Measurements from ENCODE around the gene TNRC6A.
"Not testable (repeated sequence)": the region's sequence is repeated elsewhere in the genome, so short reads cannot be mapped to it uniquely, and the experiment has no call there.

The TNRC6A gene

DNA sequence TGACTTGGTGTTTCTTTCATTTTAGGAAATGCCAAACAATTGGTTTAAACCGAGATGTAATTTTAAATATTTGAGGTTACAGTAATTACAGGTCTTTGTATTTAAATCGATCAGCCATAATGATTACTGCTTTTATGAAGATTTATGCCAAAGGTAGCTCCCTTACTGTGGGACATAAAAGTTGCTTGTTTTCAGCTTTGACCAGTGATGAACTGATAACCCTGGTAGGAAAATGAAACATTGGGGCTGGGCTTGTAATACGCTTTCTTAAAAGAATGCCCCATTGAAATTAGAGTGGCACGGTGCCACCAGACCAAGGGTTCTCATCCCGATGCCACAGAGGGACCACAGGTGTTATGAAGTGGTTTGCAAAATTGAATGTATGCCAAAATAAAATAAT is 7.3 kb downstream of the TNRC6A start:
- Histone ChIP-seq H3K4me1 (ENCODE audit: control insufficient read depth, low read depth, low read length) (no peaks in the 10 kb centered on the region), H2BK15ac (replicated peaks; ENCODE audit: low read depth) (no peak overlapping the region), H2AK5ac (ENCODE audit: low read length) (no peak overlapping the region), H3K23ac (ENCODE audit: low read length) (no peak overlapping the region), H4K8ac (ENCODE audit: low read depth, low read length) (no peak overlapping the region), H3K18ac (ENCODE audit: low read length) (no peak overlapping the region), H3K9ac (ENCODE audit: low read length) (no peak overlapping the region), H3K4me2 (ENCODE audit: low read length) (no peak overlapping the region), H3K79me1 (ENCODE audit: low read length) (peaks cover 7% of the 10 kb centered on the region), H3K56ac (ENCODE audit: low read length) (no peak overlapping the region), H2BK5ac (ENCODE audit: low read length) (no peak overlapping the region), H3K79me2 (ENCODE audit: control insufficient read depth, insufficient read depth, low read length) (peaks cover 85% of the 10 kb centered on the region), H3K4me3 (ENCODE audit: low read length) (no peak overlapping the region), H4K5ac (ENCODE audit: low read length) (no peak overlapping the region), H3K36me3 (ENCODE audit: control insufficient read depth, insufficient read depth, low read length) (no peaks in the 10 kb centered on the region), H3K27ac (ENCODE audit: low read depth, low read length) (no peak overlapping the region), H2BK120ac (ENCODE audit: low read depth, low read length) (no peak overlapping the region), H3K27me3 (ENCODE audit: insufficient read depth, low read length, poor library complexity) (no peaks in the 10 kb centered on the region), H3K4ac (ENCODE audit: low read depth, low read length) (no peak overlapping the region)
- no CpG with 5 or more reads among the region's 5 CpGs for WGBS (ENCODE audit: extremely low coverage, insufficient coverage, low lambda C conversion rate)
- no peak for DNase-seq

GRCh38 chr16:24737391-24737871 is 8.0 kb downstream of the TNRC6A start:
- whole genome bisulfite sequencing (ENCODE audit: extremely low coverage, insufficient coverage, low lambda C conversion rate): no CpG with 5 or more reads among the region's 3 CpGs
- H2BK5ac ChIP-seq (ENCODE audit: low read length): no peak overlapping the region
- H2BK120ac ChIP-seq (ENCODE audit: low read depth, low read length): no peak overlapping the region
- H3K18ac ChIP-seq (ENCODE audit: low read length): no peak overlapping the region
- H4K5ac ChIP-seq (ENCODE audit: low read length): no peak overlapping the region
- H3K4ac ChIP-seq (ENCODE audit: low read depth, low read length): no peak overlapping the region
- no peak overlapping the region for H4K8ac ChIP-seq (ENCODE audit: low read depth, low read length)
- no peak overlapping the region for H2AK5ac ChIP-seq (ENCODE audit: low read length)
- no peaks in the 10 kb centered on the region for H3K4me1 ChIP-seq (ENCODE audit: control insufficient read depth, low read depth, low read length)
- H3K79me1 ChIP-seq (ENCODE audit: low read length): peaks cover 6% of the 10 kb centered on the region
- no peak overlapping the region for H3K27ac ChIP-seq (ENCODE audit: low read depth, low read length)
- no peak overlapping the region for H3K9ac ChIP-seq (ENCODE audit: low read length)
- H2BK15ac ChIP-seq (replicated peaks; ENCODE audit: low read depth): no peak overlapping the region
- H3K56ac ChIP-seq (ENCODE audit: low read length): no peak overlapping the region
- H3K36me3 ChIP-seq (ENCODE audit: control insufficient read depth, insufficient read depth, low read length): no peaks in the 10 kb centered on the region
- H3K23ac ChIP-seq (ENCODE audit: low read length): no peak overlapping the region
- no peak overlapping the region for H3K4me2 ChIP-seq (ENCODE audit: low read length)
- H3K79me2 ChIP-seq (ENCODE audit: control insufficient read depth, insufficient read depth, low read length): peaks cover 85% of the 10 kb centered on the region
- H3K27me3 ChIP-seq (ENCODE audit: insufficient read depth, low read length, poor library complexity): no peaks in the 10 kb centered on the region
- no peak for DNase-seq
- no peak overlapping the region for H3K4me3 ChIP-seq (ENCODE audit: low read length)

- H4K8ac ChIP-seq (ENCODE audit: low read depth, low read length): no peak overlapping the region
- no CpG with 5 or more reads among the region's 5 CpGs for WGBS (ENCODE audit: extremely low coverage, insufficient coverage, low lambda C conversion rate)
- H2BK15ac ChIP-seq (replicated peaks; ENCODE audit: low read depth): no peak overlapping the region
- H3K79me1 ChIP-seq (ENCODE audit: low read length): peaks cover 6% of the 10 kb centered on the region
- no peak overlapping the region for H3K56ac ChIP-seq (ENCODE audit: low read length)
- H3K4me2 ChIP-seq (ENCODE audit: low read length): no peak overlapping the region
- no peak overlapping the region for H3K4ac ChIP-seq (ENCODE audit: low read depth, low read length)
- no peak overlapping the region for H3K18ac ChIP-seq (ENCODE audit: low read length)
- H3K23ac ChIP-seq (ENCODE audit: low read length): no peak overlapping the region
- peaks cover 84% of the 10 kb centered on the region for H3K79me2 ChIP-seq (ENCODE audit: control insufficient read depth, insufficient read depth, low read length)
- no peak overlapping the region for H3K9ac ChIP-seq (ENCODE audit: low read length)
- no peaks in the 10 kb centered on the region for H3K27me3 ChIP-seq (ENCODE audit: insufficient read depth, low read length, poor library complexity)
- H3K36me3 ChIP-seq (ENCODE audit: control insufficient read depth, insufficient read depth, low read length): no peaks in the 10 kb centered on the region
- no peak overlapping the region for H4K5ac ChIP-seq (ENCODE audit: low read length)
- no peak overlapping the region for H2AK5ac ChIP-seq (ENCODE audit: low read length)
- H3K4me3 ChIP-seq (ENCODE audit: low read length): no peak overlapping the region
- H3K4me1 ChIP-seq (ENCODE audit: control insufficient read depth, low read depth, low read length): no peaks in the 10 kb centered on the region
- no peak overlapping the region for H3K27ac ChIP-seq (ENCODE audit: low read depth, low read length)
- no peak for DNase-seq
- no peak overlapping the region for H2BK5ac ChIP-seq (ENCODE audit: low read length)
- H2BK120ac ChIP-seq (ENCODE audit: low read depth, low read length): no peak overlapping the region
These were observed 8.6 kb downstream of the TNRC6A start for GRCh38 chr16:24737916-24738594.

GRCh38 chr16:24738895-24739294 is 9.4 kb downstream of the TNRC6A start:
- Histone ChIP-seq H3K27me3 (ENCODE audit: insufficient read depth, low read length, poor library complexity) (no peaks in the 10 kb centered on the region), H2BK5ac (ENCODE audit: low read length) (no peak overlapping the region), H4K5ac (ENCODE audit: low read length) (no peak overlapping the region), H2BK15ac (replicated peaks; ENCODE audit: low read depth) (no peak overlapping the region), H3K56ac (ENCODE audit: low read length) (no peak overlapping the region), H3K4me2 (ENCODE audit: low read length) (no peak overlapping the region), H2BK120ac (ENCODE audit: low read depth, low read length) (no peak overlapping the region), H3K23ac (ENCODE audit: low read length) (no peak overlapping the region), H3K4ac (ENCODE audit: low read depth, low read length) (no peak overlapping the region), H3K4me1 (ENCODE audit: control insufficient read depth, low read depth, low read length) (no peaks in the 10 kb centered on the region), H3K36me3 (ENCODE audit: control insufficient read depth, insufficient read depth, low read length) (no peaks in the 10 kb centered on the region), H4K8ac (ENCODE audit: low read depth, low read length) (no peak overlapping the region), H3K18ac (ENCODE audit: low read length) (no peak overlapping the region), H3K79me2 (ENCODE audit: control insufficient read depth, insufficient read depth, low read length) (peaks cover 84% of the 10 kb centered on the region), H3K79me1 (ENCODE audit: low read length) (peaks cover 6% of the 10 kb centered on the region), H3K9ac (ENCODE audit: low read length) (no peak overlapping the region), H2AK5ac (ENCODE audit: low read length) (no peak overlapping the region), H3K4me3 (ENCODE audit: low read length) (no peak overlapping the region), H3K27ac (ENCODE audit: low read depth, low read length) (no peak overlapping the region)
- DNase-seq: no peak
- no CpG with 5 or more reads among the region's 3 CpGs for WGBS (ENCODE audit: extremely low coverage, insufficient coverage, low lambda C conversion rate)

DNA sequence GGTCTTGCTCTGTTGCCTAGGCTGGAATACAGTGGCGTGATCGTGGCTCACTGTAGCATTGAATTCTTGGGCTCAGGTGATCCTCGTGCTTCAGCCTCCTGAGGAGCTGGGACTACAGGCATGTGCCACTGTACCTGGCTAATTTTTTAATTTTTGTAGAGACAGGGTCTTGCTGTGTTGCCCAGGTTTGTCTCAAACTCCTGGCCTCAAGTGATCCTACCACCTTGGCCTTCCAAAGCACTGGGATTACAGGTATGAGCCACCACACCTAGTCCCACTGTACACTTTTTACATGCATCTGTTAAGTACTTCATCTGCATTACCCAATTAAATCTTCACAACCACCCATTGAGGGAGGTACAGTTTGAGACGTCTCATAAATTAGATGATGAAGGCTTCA is 12.4 kb downstream of the TNRC6A start:
- H3K27me3 ChIP-seq (ENCODE audit: insufficient read depth, low read length, poor library complexity): no peaks in the 10 kb centered on the region

GRCh38 chr16:24742610-24743009 is 13.2 kb downstream of the TNRC6A start:
- H3K36me3 ChIP-seq (ENCODE audit: control insufficient read depth, insufficient read depth, low read length); H3K56ac ChIP-seq (ENCODE audit: low read length); H3K27me3 ChIP-seq (ENCODE audit: insufficient read depth, low read length, poor library complexity); H3K9ac ChIP-seq (ENCODE audit: low read length); H3K18ac ChIP-seq (ENCODE audit: low read length); H2BK15ac ChIP-seq (replicated peaks; ENCODE audit: low read depth); H3K4me3 ChIP-seq (ENCODE audit: low read length); H3K27ac ChIP-seq (ENCODE audit: low read depth, low read length); H3K4me1 ChIP-seq (ENCODE audit: control insufficient read depth, low read depth, low read length); H3K4me2 ChIP-seq (ENCODE audit: low read length); H2BK120ac ChIP-seq (ENCODE audit: low read depth, low read length); H3K23ac ChIP-seq (ENCODE audit: low read length); H4K5ac ChIP-seq (ENCODE audit: low read length); H4K8ac ChIP-seq (ENCODE audit: low read depth, low read length); H2AK5ac ChIP-seq (ENCODE audit: low read length); H2BK5ac ChIP-seq (ENCODE audit: low read length); H3K4ac ChIP-seq (ENCODE audit: low read depth, low read length); DNase-seq: not testable (repeated sequence)
- Histone ChIP-seq H3K79me1 (ENCODE audit: low read length) (peaks cover 16% of the 10 kb centered on the region), H3K79me2 (ENCODE audit: control insufficient read depth, insufficient read depth, low read length) (peaks cover 93% of the 10 kb centered on the region)
- no CpG with 5 or more reads among the region's 8 CpGs for WGBS (ENCODE audit: extremely low coverage, insufficient coverage, low lambda C conversion rate)

More for the DNA sequence above, 12.4 kb downstream of the TNRC6A start:
- peaks cover 2% of the 10 kb centered on the region for H3K4me1 ChIP-seq (ENCODE audit: control insufficient read depth, low read depth, low read length)
- no peaks in the 10 kb centered on the region for H3K36me3 ChIP-seq (ENCODE audit: control insufficient read depth, insufficient read depth, low read length)
- H3K56ac ChIP-seq (ENCODE audit: low read length): no peak overlapping the region
- no peak overlapping the region for H4K5ac ChIP-seq (ENCODE audit: low read length)
- H3K9ac ChIP-seq (ENCODE audit: low read length): no peak overlapping the region
- H3K27ac ChIP-seq (ENCODE audit: low read depth, low read length): no peak overlapping the region
- no peak overlapping the region for H3K4me3 ChIP-seq (ENCODE audit: low read length)
- peaks cover 89% of the 10 kb centered on the region for H3K79me2 ChIP-seq (ENCODE audit: control insufficient read depth, insufficient read depth, low read length)
- no peak overlapping the region for H3K4me2 ChIP-seq (ENCODE audit: low read length)
- whole genome bisulfite sequencing (ENCODE audit: extremely low coverage, insufficient coverage, low lambda C conversion rate): no CpG with 5 or more reads among the region's 4 CpGs
- no peak overlapping the region for H2BK5ac ChIP-seq (ENCODE audit: low read length)
- H2BK120ac ChIP-seq (ENCODE audit: low read depth, low read length): no peak overlapping the region
- DNase-seq: no peak
- H4K8ac ChIP-seq (ENCODE audit: low read depth, low read length): no peak overlapping the region
- H3K4ac ChIP-seq (ENCODE audit: low read depth, low read length): no peak overlapping the region
- no peak overlapping the region for H3K18ac ChIP-seq (ENCODE audit: low read length)
- no peak overlapping the region for H3K23ac ChIP-seq (ENCODE audit: low read length)
- H2BK15ac ChIP-seq (replicated peaks; ENCODE audit: low read depth): no peak overlapping the region
- no peak overlapping the region for H2AK5ac ChIP-seq (ENCODE audit: low read length)
- peaks cover 12% of the 10 kb centered on the region for H3K79me1 ChIP-seq (ENCODE audit: low read length)
